Measurements from ENCODE around the gene CASP12.
A peak's percentile ranks its signal among the peaks of the same experiment; 100 is the strongest.
"Not testable (repeated sequence)": the region's sequence is repeated elsewhere in the genome, so short reads cannot be mapped to it uniquely, and the experiment has no call there.

CASP12 gene

DNA sequence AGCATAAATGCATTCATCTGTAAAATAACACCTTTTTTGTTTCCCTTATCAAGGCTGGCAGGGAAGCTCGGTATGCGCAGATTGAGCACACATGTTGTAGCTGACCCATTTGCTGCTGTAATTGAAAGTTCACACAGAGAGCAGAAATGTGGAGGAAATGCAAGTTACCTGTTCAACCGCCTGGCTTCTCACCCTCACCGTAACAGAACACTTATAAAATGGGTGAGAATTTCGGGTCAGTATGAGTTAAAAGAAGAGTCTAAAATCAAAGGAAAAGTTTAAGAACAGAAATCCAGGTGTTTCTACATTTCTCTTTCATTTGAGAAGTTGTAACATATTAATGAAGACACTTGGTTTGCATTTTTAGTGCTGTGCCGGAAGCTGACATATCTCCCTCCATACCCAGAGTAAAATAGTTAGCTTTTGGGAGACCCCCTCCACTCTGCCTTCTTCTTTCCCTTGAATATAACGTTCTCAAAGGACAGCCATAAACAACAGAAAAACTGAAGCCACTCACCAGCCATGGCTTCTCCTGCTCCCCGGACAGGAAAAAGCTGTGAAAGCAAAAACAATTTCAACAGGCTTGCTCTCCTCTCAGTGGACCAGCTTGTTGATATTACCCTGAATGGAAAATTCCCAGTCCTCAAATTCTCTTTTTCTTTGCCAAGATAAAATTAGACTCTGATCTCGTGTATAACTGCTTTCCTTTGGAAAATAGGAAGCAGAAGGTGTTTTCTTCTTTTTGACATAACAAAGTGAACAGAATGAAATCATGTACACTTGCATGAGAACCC, at the start of gene CASP12:
Gene CASP12 (minus strand): TSS at position 570 of the 794 bp plus-strand sequence.
- peak; percentile 62 to 78 for DNase-seq

DNA sequence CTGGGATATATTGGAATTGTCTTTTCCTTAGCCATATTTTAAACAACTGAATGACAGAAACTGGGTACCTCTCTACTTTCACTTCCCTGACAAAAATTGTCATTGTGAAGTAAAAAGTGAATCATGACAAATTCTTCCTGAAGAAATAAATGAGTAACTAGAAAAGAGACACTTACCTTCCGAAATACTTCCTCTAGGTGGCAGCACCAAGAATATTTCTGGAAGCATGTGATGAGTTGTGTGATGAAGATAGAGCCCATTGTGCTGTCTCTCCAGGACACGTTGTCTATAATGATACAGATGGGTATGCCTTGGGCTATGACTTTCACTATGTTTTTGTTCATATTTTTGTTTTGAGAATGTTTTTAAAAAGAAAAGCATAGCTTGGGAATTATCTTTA, 48.6 kb upstream of the CASP12 start:
- no peak for DNase-seq

DNA sequence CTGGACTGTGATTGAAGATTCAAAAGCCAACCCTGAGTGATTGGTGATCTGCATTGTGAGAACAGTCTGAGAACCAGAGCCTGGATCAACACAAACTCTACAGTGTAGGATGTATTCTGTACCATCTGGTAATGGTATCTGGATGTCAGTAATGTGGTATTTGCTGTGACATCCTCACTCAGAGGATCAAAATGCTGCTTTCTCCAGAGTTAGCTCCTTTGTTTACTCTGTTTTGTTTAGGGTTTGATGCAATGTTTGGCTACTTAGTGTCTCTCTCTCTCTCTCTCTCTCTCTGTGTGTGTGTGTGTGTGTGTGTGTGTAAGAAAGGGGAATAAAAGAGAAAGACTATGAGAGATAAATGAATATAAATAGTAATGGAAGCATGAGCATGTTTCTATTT, 45.8 kb upstream of the CASP12 start:
- DNase-seq, result no peak

DNA sequence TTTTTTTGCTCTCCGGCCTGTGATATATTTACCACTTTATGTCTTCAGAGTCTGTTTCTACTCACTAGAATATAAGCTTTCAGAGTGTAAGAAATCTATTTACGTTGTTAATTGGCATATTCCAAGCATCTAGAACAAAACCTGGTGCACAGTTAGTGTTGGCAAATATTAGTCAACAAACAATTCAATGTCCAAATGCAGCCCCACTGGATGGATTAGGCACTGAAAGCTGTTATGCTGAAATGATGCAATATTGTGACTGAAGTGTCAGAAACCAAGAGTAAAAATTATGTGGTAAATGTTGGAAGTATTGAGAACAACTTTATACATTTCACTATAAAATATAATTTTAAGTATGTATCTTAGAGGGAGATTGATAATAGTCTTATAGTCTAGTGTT, 45.3 kb upstream of the CASP12 start:
- no peak for DNase-seq

DNA sequence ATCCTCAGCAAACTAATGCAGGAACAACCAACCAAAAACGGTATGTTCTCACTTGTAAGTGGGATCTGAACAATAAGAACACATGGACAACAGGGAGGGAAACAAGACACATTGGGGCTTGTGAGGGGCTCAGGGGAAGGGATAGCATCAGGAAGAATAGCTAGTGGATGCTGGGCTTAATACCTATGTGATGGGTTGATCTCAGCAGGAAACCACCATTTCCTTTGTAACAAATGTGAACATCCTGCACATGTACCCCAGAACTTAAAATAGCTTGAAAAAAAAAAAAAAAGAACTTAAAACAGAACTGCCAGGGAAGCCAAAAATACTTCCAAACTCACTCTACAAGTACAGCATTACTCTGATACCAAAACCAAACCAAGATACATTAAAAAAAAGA, 36.3 kb upstream of the CASP12 start:
- no peak for DNase-seq

DNA sequence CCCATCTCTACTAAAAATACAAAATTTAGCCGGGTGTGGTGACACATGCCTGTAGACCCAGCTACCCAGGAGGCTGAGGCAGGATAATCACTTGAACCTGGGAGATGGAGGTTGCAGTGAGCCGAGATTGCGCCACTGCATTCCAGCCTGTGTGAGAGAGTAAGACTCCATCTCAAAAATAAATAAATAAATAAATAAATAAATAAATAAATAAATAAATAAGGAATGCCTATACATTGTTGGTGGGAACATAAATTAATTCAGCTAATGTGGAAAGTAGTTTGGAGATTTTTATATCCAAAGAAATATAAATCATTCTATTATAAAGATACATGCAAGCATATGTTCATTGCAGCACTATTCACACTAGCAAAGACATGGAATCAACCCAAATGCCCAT, 35.8 kb upstream of the CASP12 start:
- DNase-seq, result not testable (repeated sequence)

DNA sequence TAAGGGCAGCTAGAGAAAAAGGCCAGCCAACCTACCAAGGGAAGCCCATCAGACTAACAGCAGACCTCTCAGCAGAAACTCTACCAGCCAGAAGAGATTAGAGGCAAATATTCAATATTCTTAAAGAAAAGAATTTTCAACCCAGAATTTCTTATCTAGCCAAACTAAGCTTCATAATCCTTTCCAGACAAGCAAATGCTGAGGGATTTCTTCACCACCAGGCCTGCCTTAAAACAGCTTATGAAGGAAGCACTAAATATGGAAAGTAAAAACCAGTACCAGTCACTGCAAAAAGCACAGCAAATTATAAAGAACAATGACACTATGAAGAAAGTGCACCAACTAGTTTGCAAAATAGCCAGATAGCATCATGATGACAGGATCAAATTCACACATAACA, 30.6 kb upstream of the CASP12 start:
- no peak for DNase-seq

DNA sequence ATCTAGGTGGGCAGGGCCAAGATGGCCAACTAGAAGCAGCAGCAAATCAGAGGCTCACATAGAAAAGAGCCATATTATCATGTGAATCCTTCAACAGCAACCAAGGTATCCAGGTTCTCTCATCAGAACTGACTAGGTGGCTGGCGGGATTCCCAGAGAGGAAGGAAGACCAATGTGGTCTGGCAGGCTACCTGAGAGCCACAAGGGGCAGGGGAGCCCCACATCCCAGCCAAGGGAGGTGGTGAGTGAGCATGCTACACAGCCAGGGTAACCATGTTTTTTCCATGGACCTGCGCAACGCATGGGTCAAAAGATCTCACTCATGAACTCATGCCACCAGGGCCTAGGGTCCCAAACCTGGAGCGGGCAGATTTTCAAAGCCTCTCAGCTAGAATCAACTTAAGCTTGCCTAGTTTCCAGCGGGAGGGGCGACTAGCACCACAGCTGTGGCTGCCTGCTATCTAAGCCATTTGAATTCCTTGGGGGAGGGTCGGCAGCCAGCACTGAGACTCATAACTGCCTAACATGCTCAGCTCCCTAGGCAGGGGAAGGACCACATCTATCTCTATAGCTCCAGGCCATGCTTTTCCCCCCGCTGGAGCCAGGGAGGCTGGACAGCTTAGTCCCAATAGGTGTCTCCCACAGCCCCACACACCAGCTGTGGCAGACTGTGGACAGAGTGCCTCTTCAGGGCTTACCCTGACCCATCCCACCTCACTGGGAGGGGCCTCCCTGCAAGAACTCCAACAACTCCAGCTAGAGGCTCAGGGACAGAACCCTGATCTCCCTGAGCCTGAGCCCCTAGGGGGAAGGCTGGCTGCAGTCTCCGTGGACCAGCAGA, 28.7 kb upstream of the CASP12 start:
- DNase-seq, result no peak

DNA sequence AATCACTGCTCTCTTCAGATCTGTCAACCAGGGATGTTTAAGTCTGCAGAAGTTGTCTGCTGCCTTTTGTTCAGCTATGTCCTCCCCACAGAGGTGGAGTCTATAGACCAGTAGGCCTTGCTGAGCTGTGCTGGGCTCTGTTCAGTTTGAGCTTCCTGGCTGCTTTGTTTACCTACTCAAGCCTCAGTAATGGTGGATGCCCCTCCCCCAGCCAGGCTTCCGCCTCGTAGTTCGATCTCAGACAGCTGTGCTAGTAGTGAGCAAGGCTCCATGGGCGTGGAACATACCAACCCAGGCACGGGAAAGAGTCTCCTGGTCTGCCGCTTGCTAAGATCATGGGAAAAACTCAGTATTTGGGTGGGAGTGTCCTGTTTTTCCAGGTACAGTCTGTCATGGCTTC, 27.6 kb upstream of the CASP12 start:
- DNase-seq, result no peak

DNA sequence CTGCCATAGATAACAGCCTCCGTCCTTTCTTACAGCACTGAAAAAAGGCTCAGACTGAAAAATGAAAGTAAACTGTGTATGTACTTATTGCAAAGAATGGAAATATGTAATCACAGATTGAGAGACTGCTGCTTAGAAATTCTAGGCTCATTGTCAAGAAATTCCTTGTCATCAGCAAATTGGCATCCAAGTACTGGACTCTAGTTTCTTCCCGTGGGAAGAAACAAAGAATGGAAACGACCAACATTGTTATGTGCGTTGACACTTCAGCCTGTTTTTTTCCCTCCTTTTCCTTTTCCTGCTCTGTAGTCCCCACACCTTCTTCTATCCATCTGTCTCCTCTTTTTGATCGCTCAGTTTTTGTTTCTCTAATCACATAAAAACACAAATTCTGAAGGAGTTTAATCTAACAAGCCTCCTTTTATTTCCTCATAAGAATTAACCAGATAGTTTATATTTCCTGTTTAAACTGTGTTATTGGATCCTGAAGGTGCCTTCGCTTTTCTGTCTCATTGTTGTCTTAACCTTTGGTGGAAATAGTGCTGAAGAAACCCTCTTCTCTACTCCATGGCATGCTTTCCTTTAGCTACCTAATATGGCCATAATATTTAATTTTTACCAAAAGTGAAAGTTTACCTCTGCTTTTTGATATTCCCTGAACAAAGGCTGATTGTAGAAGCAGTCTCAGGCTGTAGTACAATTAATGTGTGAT, 20.0 kb upstream of the CASP12 start:
- no peak for DNase-seq

DNA sequence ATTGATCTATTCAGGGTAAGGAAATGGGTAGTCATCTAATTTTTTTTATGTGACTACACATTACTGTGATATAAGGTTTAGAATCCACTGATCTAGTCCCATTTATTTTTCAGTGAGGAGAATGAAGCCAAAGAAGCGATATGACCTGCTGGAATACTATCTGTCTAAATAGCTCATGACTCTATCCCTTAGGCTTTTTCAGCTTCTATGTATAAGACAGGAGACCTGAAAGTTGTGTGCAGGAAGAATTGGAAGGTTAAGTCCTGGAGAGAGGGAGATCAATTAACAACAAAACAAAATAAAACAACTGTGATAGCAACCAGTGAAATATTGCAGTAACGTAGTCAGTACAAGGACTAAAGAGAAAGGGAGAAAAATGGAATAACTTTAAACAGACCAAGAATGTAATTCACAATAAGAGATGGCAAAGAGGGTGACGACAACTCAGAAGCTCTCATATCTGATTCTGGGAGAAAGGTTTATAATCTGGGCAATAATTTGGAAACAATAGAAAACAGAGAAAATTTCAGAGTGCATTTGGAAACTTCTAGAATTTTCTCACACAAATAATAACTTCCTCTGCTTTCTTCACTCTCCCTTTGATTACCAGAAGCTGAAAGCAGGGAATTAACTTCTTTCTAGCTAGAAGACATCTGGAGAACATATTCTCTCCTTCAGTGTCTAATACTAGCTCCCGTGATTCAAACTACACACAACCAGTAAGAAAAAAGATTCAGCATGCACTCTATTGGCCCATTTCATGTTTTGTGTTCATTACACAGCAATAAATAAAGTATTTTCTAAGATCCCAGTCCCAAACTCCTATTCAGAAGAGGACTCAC, 19.2 kb upstream of the CASP12 start:
- no peak for DNase-seq

DNA sequence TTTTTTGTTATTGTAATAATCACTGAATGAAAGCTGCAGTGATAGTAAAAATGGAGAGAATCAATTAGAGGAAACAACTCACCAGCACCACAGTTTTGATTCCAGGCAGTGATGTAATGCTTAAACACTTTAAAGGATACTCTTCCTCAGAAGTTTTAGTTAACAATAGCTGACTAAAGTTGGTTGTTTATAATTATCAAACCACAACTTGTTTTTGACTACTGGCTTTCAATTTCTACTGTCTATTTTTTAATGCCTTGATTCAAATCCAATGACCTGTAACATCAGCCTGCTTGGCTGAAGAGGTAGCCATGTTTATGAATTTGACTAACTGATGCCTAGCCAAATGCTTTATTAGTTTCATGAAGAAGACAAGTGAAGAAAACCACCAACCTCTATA, 18.2 kb upstream of the CASP12 start:
- DNase-seq, result no peak

DNA sequence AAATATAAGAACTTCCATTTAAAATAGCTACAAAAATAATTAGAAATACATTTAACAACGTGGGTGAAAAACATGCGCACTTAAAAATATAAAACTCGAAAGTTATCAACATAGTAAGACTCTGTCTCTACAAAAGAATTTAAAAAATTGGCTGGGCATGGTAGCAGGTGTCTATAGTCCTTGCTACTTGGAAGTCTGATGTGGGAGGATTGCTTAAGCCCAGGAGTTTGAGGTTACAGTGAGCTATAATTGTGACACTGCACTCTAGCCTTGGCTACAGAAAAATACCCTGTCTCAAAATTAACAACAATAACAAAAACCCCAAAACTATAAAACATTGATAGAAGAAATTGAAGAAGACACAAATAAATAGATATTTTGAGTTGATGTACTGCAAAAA, 13.8 kb upstream of the CASP12 start:
- DNase-seq, result no peak

DNA sequence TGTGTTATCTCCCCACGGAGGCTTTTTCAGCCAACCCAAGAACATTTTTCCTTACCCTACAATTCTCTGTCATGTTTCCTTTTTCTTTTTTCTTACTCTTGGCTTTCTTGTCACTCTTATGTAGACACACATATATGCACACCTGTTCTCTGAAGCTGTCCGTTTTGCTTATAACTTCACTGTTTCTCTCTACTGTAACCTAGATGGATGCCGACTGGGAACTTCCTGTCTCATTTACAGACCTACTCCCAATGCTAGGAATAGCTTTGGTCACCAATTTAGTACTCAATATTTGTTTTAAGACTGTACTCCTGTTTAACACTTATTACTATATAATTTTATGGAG, 9.9 kb upstream of the CASP12 start:
- DNase-seq, result no peak

DNA sequence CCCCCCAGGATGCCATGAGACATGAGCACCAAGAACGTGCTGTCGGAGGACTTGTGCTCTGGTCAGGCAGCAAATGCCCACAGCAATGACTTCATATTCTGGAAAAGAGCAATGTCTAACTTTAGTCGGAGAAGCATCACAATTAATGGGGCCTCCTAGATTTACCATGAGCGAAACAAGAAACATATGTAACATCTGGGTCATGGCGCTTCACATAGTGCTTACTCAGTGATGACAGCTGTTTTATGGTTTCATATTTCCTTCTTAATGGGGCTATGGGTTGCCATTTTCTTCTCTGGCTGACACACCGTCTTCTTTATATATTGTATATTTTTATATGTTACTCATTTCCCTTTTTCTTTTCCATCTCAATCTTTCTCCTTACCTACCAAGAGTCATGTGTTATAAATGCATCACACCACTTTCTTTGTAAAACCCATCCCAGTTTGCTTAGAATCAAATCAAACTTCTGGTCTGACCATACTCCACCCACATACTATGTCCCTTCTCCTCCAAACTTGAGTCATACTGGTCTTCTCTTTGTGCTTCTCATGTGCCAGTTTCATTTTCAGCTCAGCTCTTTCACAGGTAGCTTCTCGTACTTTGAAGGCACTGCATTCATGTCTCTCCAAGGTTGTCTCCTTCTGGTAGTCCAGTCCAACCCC, 9.4 kb upstream of the CASP12 start:
- DNase-seq, result no peak

DNA sequence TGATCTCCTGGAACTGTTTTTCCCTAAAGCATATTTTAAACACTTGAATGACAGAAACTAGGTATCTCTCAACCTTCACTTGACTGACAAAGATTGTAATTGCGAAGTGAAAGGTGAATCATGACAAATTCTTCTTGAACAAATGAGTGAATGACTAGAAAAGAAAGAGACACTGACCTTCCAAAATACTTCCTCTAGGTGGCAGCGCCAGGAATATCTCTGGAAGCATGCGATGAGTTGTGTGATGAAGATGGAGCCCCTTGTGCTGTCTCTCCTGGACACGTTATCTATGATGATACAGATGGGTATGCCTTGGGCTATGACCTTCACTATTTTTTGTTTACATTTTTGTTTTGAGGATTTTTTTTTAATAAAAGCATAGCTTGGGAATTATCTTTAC, 7.0 kb upstream of the CASP12 start:
- no peak for DNase-seq

DNA sequence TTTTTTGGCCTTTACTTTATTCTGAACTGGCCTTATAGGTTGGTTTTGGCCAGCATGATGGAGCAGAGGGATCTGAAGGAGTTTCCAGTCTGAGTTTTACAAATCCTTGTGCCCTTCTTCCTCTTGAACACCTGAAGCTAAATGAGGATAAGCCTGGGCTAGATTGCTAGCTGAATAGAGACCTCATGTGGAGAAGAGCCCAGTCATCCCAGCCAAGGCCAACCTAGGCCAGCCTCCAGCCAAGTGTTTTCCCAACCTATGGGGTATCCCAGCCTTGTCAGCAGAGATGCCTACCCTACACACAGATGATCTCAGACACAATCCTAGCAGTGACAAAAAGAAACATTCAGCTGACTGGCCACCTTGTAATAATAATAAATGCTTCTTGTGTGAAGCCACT, 966 bp upstream of the CASP12 start:
- no peak for DNase-seq

DNA sequence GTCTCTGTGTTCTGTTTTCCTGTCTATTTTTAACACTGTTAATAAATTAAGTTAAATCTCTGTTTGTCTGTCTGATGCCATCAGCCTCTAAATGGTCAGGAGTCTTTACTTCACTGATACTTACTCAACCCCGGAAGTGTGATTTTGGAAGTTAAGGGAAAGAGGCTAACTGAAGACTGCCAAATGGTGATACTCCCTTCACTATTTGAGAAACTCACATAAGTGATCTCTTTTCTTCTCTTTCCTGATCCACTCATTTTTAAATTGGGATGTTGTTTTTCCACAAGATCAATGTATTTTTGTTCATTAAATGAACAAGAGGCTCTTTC, 389 bp upstream of the CASP12 start:
- no peak for DNase-seq

DNA sequence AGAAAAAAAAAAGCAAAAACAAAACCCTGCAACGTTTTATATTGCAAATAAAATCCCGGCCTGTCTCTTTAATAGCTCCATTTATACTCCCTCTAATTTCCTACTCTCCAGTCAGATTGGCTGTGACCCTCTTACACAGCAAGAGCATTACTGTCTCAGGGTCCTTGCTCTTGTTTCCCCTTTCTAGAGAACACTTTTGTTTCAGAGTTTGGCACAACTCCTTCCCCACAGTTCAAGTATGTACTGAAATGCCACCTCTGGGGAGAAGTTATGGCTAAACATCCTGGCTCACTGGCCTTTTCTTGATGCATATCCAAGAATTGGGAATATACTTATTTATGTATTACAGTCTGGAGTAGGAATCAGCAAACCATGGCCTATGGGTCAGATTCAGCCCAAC, 2.6 kb downstream of the CASP12 start:
- DNase-seq, result no peak

DNA sequence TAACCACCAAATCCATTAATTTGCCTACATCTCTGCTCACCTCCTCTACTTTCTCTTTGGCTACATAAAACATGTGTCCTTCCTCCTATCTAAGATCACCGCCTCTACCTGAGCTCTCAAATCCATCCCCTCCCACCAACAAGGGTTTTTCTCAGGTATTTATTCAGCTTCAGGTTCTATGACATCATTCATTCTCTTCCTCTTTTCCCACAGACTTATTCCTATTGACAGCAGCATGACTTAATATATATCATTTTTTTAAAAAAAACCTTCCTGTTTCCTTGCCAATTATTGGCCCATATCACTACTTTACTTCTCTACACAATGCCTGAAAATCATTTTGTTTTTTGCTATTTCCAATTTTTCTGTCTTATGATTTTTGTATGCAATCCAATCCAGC, 4.4 kb downstream of the CASP12 start:
- DNase-seq, result no peak

DNA sequence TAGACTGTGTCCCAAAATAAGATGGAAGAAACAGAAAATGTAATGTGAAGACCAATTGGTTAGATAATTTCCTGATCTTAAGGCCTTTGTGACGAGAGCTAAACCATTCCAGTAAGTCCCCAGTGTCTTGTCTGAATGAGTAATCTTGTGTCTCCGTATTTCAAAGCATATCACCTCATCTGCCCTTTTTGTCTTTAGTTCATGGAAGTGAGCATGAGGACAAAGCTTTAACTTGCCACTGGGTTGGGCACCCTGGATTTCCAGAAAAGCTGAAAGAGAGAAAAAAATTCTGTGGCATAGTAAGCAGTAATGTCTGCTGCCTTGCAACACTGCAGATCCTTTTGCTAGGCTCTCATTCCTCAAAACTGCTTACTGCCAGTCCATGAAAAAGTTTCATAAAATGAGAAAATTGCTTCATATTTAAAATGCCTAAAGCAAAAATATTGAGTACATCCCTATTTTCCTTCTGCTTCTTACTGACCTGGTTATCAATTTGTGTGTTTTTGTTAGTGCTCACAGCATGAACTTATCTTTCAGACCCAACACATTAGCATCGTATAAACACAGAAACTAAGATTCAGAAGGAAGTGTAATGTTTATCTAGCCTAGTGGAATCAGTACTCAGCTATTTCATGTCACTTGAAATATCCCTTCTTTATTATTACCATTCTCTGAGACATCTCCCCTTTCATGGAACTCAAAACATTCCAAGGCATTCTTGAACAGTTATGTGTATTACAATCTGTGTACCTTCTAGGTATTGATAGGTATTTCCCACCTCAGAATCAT, 5.3 kb downstream of the CASP12 start:
- no peak for DNase-seq

DNA sequence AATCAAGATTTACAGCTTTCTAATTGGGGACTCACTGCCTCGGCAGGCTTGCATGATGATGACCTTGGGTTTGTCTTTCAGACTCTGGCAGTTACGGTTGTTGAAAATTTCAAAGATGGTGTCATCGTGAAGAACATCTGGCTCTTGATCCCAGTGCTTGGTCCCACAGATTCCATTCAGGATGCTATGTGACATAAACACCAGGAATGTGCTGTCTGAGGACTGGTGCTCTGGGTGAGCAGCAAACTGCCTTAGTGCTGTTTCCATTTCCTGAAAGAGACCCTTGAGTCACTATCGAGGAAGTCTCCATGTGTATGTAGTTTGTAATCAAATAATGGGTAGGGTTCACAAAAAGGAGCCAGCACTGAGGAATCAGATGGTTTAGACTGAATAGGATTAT, 7.1 kb downstream of the CASP12 start:
- DNase-seq, result no peak
